Stomach (tissue), 9 donors: ENCODE measurements around the gene HSD17B4. TPM values are rescaled to one million over a fixed set of nuclear protein-coding genes. Genes with fewer than 3 reads are reported as not detected.
"Not testable (repeated sequence)": the region's sequence is repeated elsewhere in the genome, so short reads cannot be mapped to it uniquely, and the experiment has no call there.

Experiments used
- DNase-seq, 2 donors: peaks; one replicate each; pipeline versions ENCODE4 v3.0.0 to v3.0.0-alpha.2; 2013 to 2019
- H3K27ac ChIP-seq, 5 donors: fragments of 200-600 bp in 4 of 5; sonication (generic) in 4 of 5; one replicate each; pipeline ENCODE4 v1.5.1; 2013 to 2019; ENCODE audit warnings: mild to moderate bottlenecking in 1 of 5, moderate library complexity in 1 of 5
- H3K27me3 ChIP-seq, 3 donors: fragments of 200-600 bp; sonication (generic); one replicate each; pipeline ENCODE4 v1.5.1; 2017 to 2019; ENCODE audit warnings: mixed run types in 1 of 3
- H3K36me3 ChIP-seq, 4 donors: fragments of 200-600 bp; sonication (generic); 1 replicate in 3 of 4; 2 replicates in 1 of 4; pipeline ENCODE4 v1.5.1; 2016 to 2019
- H3K4me1 ChIP-seq, 4 donors: fragments of 200-600 bp; sonication (generic); one replicate each; pipeline ENCODE4 v1.5.1; 2016 to 2019
- H3K4me3 ChIP-seq, 4 donors: fragments of 200-600 bp; sonication (generic) in 3 of 4; one replicate each; pipeline ENCODE4 v1.5.1; 2016 to 2019; ENCODE audit warnings: mild to moderate bottlenecking in 1 of 4
- H3K9me3 ChIP-seq, 4 donors: fragments of 200-600 bp; sonication (generic); one replicate each; pipeline ENCODE4 v1.5.1; 2016 to 2019
- EP300 ChIP-seq: sonication (generic); formaldehyde crosslinking; IDR thresholded peaks from one replicate; pipeline ENCODE4 v1.6.1; 2017; ENCODE audit warnings: antibody characterized with exemption
- POLR2A ChIP-seq, 4 donors: fragments of 450-650 bp; IDR thresholded peaks; one replicate each; pipeline ENCODE4 v1.6.1; 2016; ENCODE audit warnings: antibody characterized with exemption in 4 of 4, control low read depth in 2 of 4, mild to moderate bottlenecking in 1 of 4, moderate library complexity in 1 of 4
- POLR2AphosphoS5 ChIP-seq, 3 donors: sonication (generic); formaldehyde crosslinking; IDR thresholded peaks; one replicate each; pipeline ENCODE4 v1.6.1; 2016; ENCODE audit warnings: antibody characterized with exemption in 3 of 3
- WGBS, 5 donors: extraction: QIAGEN DNeasy Blood & Tissue Kit in 3 of 5; methylation state at CpG; one replicate each; pipeline versions ENCODE4 v1.1.5 to v1.1.7; 2013 to 2018; 5-methylcytosine and 5-hydroxymethylcytosine counted together
- intact Hi-C: fragments of 100-400 bp; cut with DNase I; formaldehyde crosslinking; loops from one replicate; pipeline ENCODE4 v1.15.1; 2023; ENCODE audit warnings: low total_unique reads
- polyA plus RNA-seq, 3 donors: library from polyadenylated mRNA; stranded (reverse); fragments of 200-250 nt; gene quantifications; one replicate each; pipeline ENCODE4 v1.2.3, GENCODE V29; 2013
- total RNA-seq, 5 donors: library from RNA; depleted of rRNA; stranded (reverse); fragments of >200 nt; gene quantifications; one replicate each; pipeline versions ENCODE4 v1.1.0 to v1.2.3, GENCODE V29; 2014 to 2016
- TF ChIP-seq, protein P1 (sequence below), 7 experiments: fragments of 450-650 bp in 4 of 7; fragments of 200-600 bp in 3 of 7; sonication (generic) in 3 of 7; IDR thresholded peaks; one replicate each; pipeline ENCODE4 v1.5.1; 2016 to 2019; ENCODE audit warnings: antibody characterized with exemption in 7 of 7, control low read depth in 2 of 7, mild to moderate bottlenecking in 1 of 7
- donor health status: healthy with polysubstance abuse.
- donor health status: Bipolar disorder and iron deficiency.
- donor health status: healthy.

HSD17B4 gene
- total and polyA plus RNA-seq, 8 donors: 64.3 to 274 (median 172) TPM

- peak in 1 of 3 donors; percentile 73 for TF ChIP-seq POLR2AphosphoS5 (IDR thresholded peaks at IDR 0.05)
- TF ChIP-seq, protein P1, sequence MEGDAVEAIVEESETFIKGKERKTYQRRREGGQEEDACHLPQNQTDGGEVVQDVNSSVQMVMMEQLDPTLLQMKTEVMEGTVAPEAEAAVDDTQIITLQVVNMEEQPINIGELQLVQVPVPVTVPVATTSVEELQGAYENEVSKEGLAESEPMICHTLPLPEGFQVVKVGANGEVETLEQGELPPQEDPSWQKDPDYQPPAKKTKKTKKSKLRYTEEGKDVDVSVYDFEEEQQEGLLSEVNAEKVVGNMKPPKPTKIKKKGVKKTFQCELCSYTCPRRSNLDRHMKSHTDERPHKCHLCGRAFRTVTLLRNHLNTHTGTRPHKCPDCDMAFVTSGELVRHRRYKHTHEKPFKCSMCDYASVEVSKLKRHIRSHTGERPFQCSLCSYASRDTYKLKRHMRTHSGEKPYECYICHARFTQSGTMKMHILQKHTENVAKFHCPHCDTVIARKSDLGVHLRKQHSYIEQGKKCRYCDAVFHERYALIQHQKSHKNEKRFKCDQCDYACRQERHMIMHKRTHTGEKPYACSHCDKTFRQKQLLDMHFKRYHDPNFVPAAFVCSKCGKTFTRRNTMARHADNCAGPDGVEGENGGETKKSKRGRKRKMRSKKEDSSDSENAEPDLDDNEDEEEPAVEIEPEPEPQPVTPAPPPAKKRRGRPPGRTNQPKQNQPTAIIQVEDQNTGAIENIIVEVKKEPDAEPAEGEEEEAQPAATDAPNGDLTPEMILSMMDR (IDR thresholded peaks at IDR 0.05): no peak
- H3K9me3 ChIP-seq: no peaks in the 10 kb centered on the region
- peak; percentile 36 to 83 for DNase-seq
- WGBS, 5 donors: 19 to 59% (median 36%) methylated on average over 2 of the region's 2 CpGs
- peaks cover 4 to 32% (median 17%) of the 10 kb centered on the region in 4 donors for H3K4me1 ChIP-seq
- no peak overlapping the region for H3K4me3 ChIP-seq
- no peaks in the 10 kb centered on the region for H3K36me3 ChIP-seq
- H3K27me3 ChIP-seq: no peaks in the 10 kb centered on the region
- peak overlapping the region in 4 of 5 donors; percentile 6 to 71 (median 46) for H3K27ac ChIP-seq
- intact Hi-C loops: no loop called here
These were observed 33.6 kb upstream of the HSD17B4 start for GRCh38 chr5:119418606-119419100.

DNA sequence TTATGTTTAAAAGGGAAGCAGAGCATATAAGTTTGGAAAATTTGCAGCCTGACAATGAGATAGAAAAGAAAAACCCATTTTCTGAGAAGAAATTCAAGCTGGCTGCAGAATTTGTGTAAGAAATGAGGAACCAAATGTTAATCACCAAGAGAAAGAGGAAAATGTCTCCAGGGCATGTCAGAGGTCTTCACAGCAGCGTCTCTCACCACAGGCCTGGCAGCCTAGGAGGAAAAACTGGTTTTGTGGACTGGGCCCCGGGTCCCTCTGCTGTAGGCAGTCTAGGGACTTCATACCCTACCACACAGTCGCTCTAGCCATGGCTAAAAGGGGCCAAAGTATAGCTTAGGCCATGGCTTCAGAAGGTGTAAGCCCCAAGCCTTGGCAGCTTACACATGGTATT lies 32.1 kb upstream of the HSD17B4 start:
- Histone ChIP-seq H3K4me3 (no peak overlapping the region), H3K36me3 (no peaks in the 10 kb centered on the region), H3K9me3 (no peaks in the 10 kb centered on the region), H3K27me3 (no peaks in the 10 kb centered on the region), H3K4me1 (peaks cover 4 to 32% (median 17%) of the 10 kb centered on the region in 4 donors), H3K27ac (no peak overlapping the region)
- TF ChIP-seq EP300 (no peak), POLR2AphosphoS5 (IDR thresholded peaks at IDR 0.05) (no peak), POLR2A (IDR thresholded peaks at IDR 0.05) (no peak)
- TF ChIP-seq, protein P1 (IDR thresholded peaks at IDR 0.05): no peak
- peak; percentile 31 to 59 for DNase-seq
- intact Hi-C loops: no loop called here
- WGBS, 5 donors: 26 to 47% (median 30%) methylated on average over 3 of the region's 3 CpGs

- Histone ChIP-seq H3K4me1 (peaks cover 0 to 22% (median 3%) of the 10 kb centered on the region in 4 donors), H3K4me3 (no peak overlapping the region), H3K27ac (no peak overlapping the region), H3K36me3 (no peaks in the 10 kb centered on the region), H3K27me3 (no peaks in the 10 kb centered on the region), H3K9me3 (no peaks in the 10 kb centered on the region)
- TF ChIP-seq, protein P1 (IDR thresholded peaks at IDR 0.05): no peak
- TF ChIP-seq POLR2A (IDR thresholded peaks at IDR 0.05) (no peak), POLR2AphosphoS5 (IDR thresholded peaks at IDR 0.05) (no peak), EP300 (no peak)
- 93 to 100% (median 98%) methylated on average over 3 of the region's 3 CpGs for WGBS, 5 donors
- no peak for DNase-seq
- intact Hi-C loops: no loop called here
These were observed 26.2 kb upstream of the HSD17B4 start for GRCh38 chr5:119426057-119426456.

GRCh38 chr5:119427060-119427459 lies 25.2 kb upstream of the HSD17B4 start:
- H3K4me1 ChIP-seq: peaks cover 0 to 22% (median 3%) of the 10 kb centered on the region in 4 donors
- 57 to 80% (median 76%) methylated on average over 2 of the region's 2 CpGs for WGBS, 5 donors
- no peaks in the 10 kb centered on the region for H3K36me3 ChIP-seq
- no peaks in the 10 kb centered on the region for H3K9me3 ChIP-seq
- no peak overlapping the region for H3K4me3 ChIP-seq
- no peaks in the 10 kb centered on the region for H3K27me3 ChIP-seq
- no peak for DNase-seq
- peak in 1 of 3 donors; percentile 33 for TF ChIP-seq POLR2AphosphoS5 (IDR thresholded peaks at IDR 0.05)
- TF ChIP-seq, protein P1 (IDR thresholded peaks at IDR 0.05): no peak
- intact Hi-C loops: no loop called here
- H3K27ac ChIP-seq: peak overlapping the region in 1 of 5 donors; percentile 48

GRCh38 chr5:119427596-119427995 lies 24.7 kb upstream of the HSD17B4 start:
- DNase-seq, H3K4me3 ChIP-seq, H3K27me3 ChIP-seq, H3K36me3 ChIP-seq, H3K9me3 ChIP-seq, intact Hi-C loops: not testable (repeated sequence)
- Histone ChIP-seq H3K27ac (peak overlapping the region in 1 of 5 donors; percentile 48), H3K4me1 (peaks cover 0 to 22% (median 3%) of the 10 kb centered on the region in 4 donors)
- 28 to 40% (median 35%) methylated on average over 4 of the region's 4 CpGs for WGBS, 5 donors

GRCh38 chr5:119428166-119428565 lies 24.1 kb upstream of the HSD17B4 start:
- Histone ChIP-seq H3K27ac (peak overlapping the region in 1 of 5 donors; percentile 48), H3K4me1 (peaks cover 0 to 22% (median 3%) of the 10 kb centered on the region in 4 donors)
- intact Hi-C loops, H3K27me3 ChIP-seq, H3K4me3 ChIP-seq, H3K36me3 ChIP-seq, H3K9me3 ChIP-seq, DNase-seq: not testable (repeated sequence)
- WGBS, 5 donors: 27 to 65% (median 39%) methylated on average over 1 of the region's 1 CpG

- peaks cover 0 to 22% (median 3%) of the 10 kb centered on the region in 4 donors for H3K4me1 ChIP-seq
- DNase-seq, intact Hi-C loops, H3K27ac ChIP-seq, H3K36me3 ChIP-seq, H3K27me3 ChIP-seq, H3K4me3 ChIP-seq, H3K9me3 ChIP-seq: not testable (repeated sequence)
- WGBS, 5 donors: 64 to 73% (median 71%) methylated on average over 3 of the region's 3 CpGs
These were observed 23.7 kb upstream of the HSD17B4 start for GRCh38 chr5:119428574-119428973.
